Stimulated activated CD4-positive, alpha-beta T cell treated with anti-CD3 and anti-CD28 coated beads, Interleukin-2, amount 100 ng/mL, for 4 hours (primary cell): ENCODE data around the gene TARBP2.
"Not testable (repeated sequence)": the region's sequence is repeated elsewhere in the genome, so short reads cannot be mapped to it uniquely, and the experiment has no call there.

Source experiments
- DNase-seq: peaks from one replicate; pipeline ENCODE4 v3.0.0-alpha.2; 2020; ENCODE audit warnings: low read depth

Gene TARBP2

GRCh38 chr12:53476769-53477209 is 24.3 kb upstream of the TARBP2 start:
- no peak for DNase-seq

GRCh38 chr12:53478865-53479264 is 22.2 kb upstream of the TARBP2 start:
- no peak for DNase-seq

GRCh38 chr12:53479331-53479730 is 21.8 kb upstream of the TARBP2 start:
- DNase-seq, result no peak

GRCh38 chr12:53480491-53481442 is 20.3 kb upstream of the TARBP2 start:
- no peak for DNase-seq

GRCh38 chr12:53481458-53481857 is 19.6 kb upstream of the TARBP2 start:
- not testable (repeated sequence) for DNase-seq

GRCh38 chr12:53481939-53482586 is 19.0 kb upstream of the TARBP2 start:
- DNase-seq, result no peak

GRCh38 chr12:53482626-53483168 is 18.4 kb upstream of the TARBP2 start:
- DNase-seq, result no peak

- no peak for DNase-seq
These were observed 17.7 kb upstream of the TARBP2 start for GRCh38 chr12:53483225-53483978.

- no peak for DNase-seq
These were observed 17.1 kb upstream of the TARBP2 start for GRCh38 chr12:53483979-53484377.

GRCh38 chr12:53484686-53485575 is 16.2 kb upstream of the TARBP2 start:
- DNase-seq, result no peak

- DNase-seq, result no peak
These were observed 14.9 kb upstream of the TARBP2 start for GRCh38 chr12:53485955-53486735.

GRCh38 chr12:53486736-53487487 is 14.2 kb upstream of the TARBP2 start:
- DNase-seq, result no peak

GRCh38 chr12:53489242-53489864 is 11.7 kb upstream of the TARBP2 start:
- DNase-seq, result no peak

GRCh38 chr12:53492188-53492587 is 8.9 kb upstream of the TARBP2 start:
- no peak for DNase-seq

GRCh38 chr12:53492830-53493609 is 8.1 kb upstream of the TARBP2 start:
- peak; percentile 78 for DNase-seq

GRCh38 chr12:53493610-53494391 is 7.3 kb upstream of the TARBP2 start:
- no peak for DNase-seq
